Neural cell (in vitro differentiated cells): ENCODE data around the gene ARHGEF25. TPM values are rescaled to one million over a fixed set of nuclear protein-coding genes. Genes with fewer than 3 reads are reported as not detected.

Source experiments
- H2AFZ ChIP-seq: fragments of 200-600, 300-800 bp; sonication (generic), shearing (Covaris generic); 2 replicates; pipeline ENCODE4 v1.6.0; 2014; ENCODE audit warnings: low read depth, mild to moderate bottlenecking, antibody characterized with exemption, low read length, moderate library complexity
- H3F3A ChIP-seq: fragments of 200-600 bp; shearing (Covaris generic); 2 replicates; pipeline ENCODE4 v1.6.1; 2016; ENCODE audit warnings: mild to moderate bottlenecking, moderate library complexity, mixed read lengths, antibody characterized with exemption, low read length; ENCODE audit not compliant: insufficient read depth, poor library complexity, severe bottlenecking
- H3K27ac ChIP-seq: fragments of 200-600, 300-800 bp; sonication (generic), shearing (Covaris generic); 2 replicates; pipeline ENCODE4 v1.5.1; 2014; ENCODE audit warnings: mild to moderate bottlenecking, low read length, moderate library complexity
- H3K27me3 ChIP-seq: fragments of 300-800, 200-600 bp; sonication (generic), shearing (Covaris generic); 2 replicates; pipeline ENCODE4 v1.6.0; 2014; ENCODE audit warnings: mild to moderate bottlenecking, low read depth, low read length, moderate library complexity; ENCODE audit not compliant: insufficient read depth
- H3K36me3 ChIP-seq: fragments of 300-800, 200-600 bp; sonication (generic), shearing (Covaris generic); 2 replicates; pipeline ENCODE4 v1.5.1; 2014; ENCODE audit warnings: mild to moderate bottlenecking, antibody characterized with exemption, low read length, moderate library complexity; ENCODE audit not compliant: insufficient read depth
- H3K4me2 ChIP-seq: fragments of 300-800, 200-600 bp; sonication (generic), shearing (Covaris generic); 2 replicates; pipeline ENCODE4 v1.6.0; 2014; ENCODE audit warnings: mild to moderate bottlenecking, low read length
- H3K4me3 ChIP-seq: fragments of 300-800, 200-600 bp; sonication (generic), shearing (Covaris generic); 2 replicates; pipeline ENCODE4 v1.5.1; 2014; ENCODE audit warnings: mild to moderate bottlenecking, low read length, moderate library complexity
- H3K79me2 ChIP-seq: fragments of 200-600 bp; shearing (Covaris generic); replicated peaks from 2 replicates; pipeline ENCODE4 v1.6.0; 2014; ENCODE audit warnings: mild to moderate bottlenecking, low read length, moderate library complexity; ENCODE audit not compliant: insufficient read depth
- H3K9ac ChIP-seq: fragments of 300-800, 200-600 bp; sonication (generic), shearing (Covaris generic); 2 replicates; pipeline ENCODE4 v1.6.1; 2016; ENCODE audit warnings: mild to moderate bottlenecking, low read length, mixed read lengths
- H3K9me2 ChIP-seq: fragments of 200-600 bp; shearing (Covaris generic); 2 replicates; pipeline ENCODE4 v1.6.1; 2016; ENCODE audit warnings: mild to moderate bottlenecking, low read length, mixed read lengths; ENCODE audit not compliant: insufficient read depth
- H3K9me3 ChIP-seq: fragments of 200-600, 300-800 bp; sonication (generic), shearing (Covaris generic); 2 replicates; pipeline ENCODE4 v1.6.1; 2016; ENCODE audit warnings: mild to moderate bottlenecking, mixed run types, low read length, moderate library complexity, mixed read lengths
- H4K20me1 ChIP-seq: fragments of 200-600 bp; shearing (Covaris generic); 2 replicates; pipeline ENCODE4 v1.6.1; 2016; ENCODE audit warnings: mild to moderate bottlenecking, mixed run types; ENCODE audit not compliant: insufficient read depth
- CTCF ChIP-seq: fragments of 450-650 bp; IDR thresholded peaks from 2 replicates; pipeline ENCODE4 v1.5.1; 2014; ENCODE audit warnings: antibody characterized with exemption, mild to moderate bottlenecking, moderate library complexity; ENCODE audit not compliant: poor library complexity, severe bottlenecking
- EP300 ChIP-seq: fragments of 450-650 bp; conservative IDR thresholded peaks from 2 replicates; pipeline ENCODE4 v1.6.1; 2014; ENCODE audit warnings: antibody characterized with exemption, mild to moderate bottlenecking, moderate library complexity; ENCODE audit not compliant: poor library complexity, severe bottlenecking
- EZH2 ChIP-seq: fragments of 200-600, 300-800 bp; shearing (Covaris generic), sonication (generic); IDR thresholded peaks from 2 replicates; pipeline ENCODE4 v1.6.1; 2014; ENCODE audit warnings: antibody characterized with exemption, low read length, borderline replicate concordance, mild to moderate bottlenecking; ENCODE audit not compliant: insufficient read depth, poor library complexity, severe bottlenecking
- MXI1 ChIP-seq: fragments of 450-650 bp; conservative IDR thresholded peaks from 2 replicates; pipeline ENCODE4 v1.6.1; 2014; ENCODE audit warnings: antibody characterized with exemption, mild to moderate bottlenecking; ENCODE audit not compliant: poor library complexity, severe bottlenecking
- POLR2AphosphoS5 ChIP-seq: IDR thresholded peaks from 2 replicates; pipeline ENCODE4 v1.6.1; 2012
- RAD21 ChIP-seq: fragments of 450-650 bp; conservative IDR thresholded peaks from 2 replicates; pipeline ENCODE4 v1.6.1; 2014; ENCODE audit warnings: antibody characterized with exemption, mild to moderate bottlenecking, moderate library complexity
- REST ChIP-seq: IDR thresholded peaks from 2 replicates; pipeline ENCODE4 v1.6.1; 2012; ENCODE audit warnings: borderline replicate concordance
- SMC3 ChIP-seq: fragments of 450-650 bp; conservative IDR thresholded peaks from 2 replicates; pipeline ENCODE4 v1.6.1; 2014; ENCODE audit warnings: antibody characterized with exemption, mild to moderate bottlenecking, moderate library complexity; ENCODE audit not compliant: poor library complexity
- TAF1 ChIP-seq: IDR thresholded peaks from 2 replicates; pipeline ENCODE4 v1.6.1; 2012; ENCODE audit warnings: low read depth
- polyA plus RNA-seq: library from polyadenylated mRNA; depleted of rRNA; stranded (reverse); fragments of >200 nt; gene quantifications from 2 replicates; pipeline ENCODE4 v1.2.3, GENCODE V29; 2014

Gene ARHGEF25
- polyA plus RNA-seq, 1 donor from 2014 or later, result 12.9 TPM

GRCh38 chr12:57584690-57585089, 26.5 kb upstream of the ARHGEF25 start:
- no peak overlapping the region for H3K9ac ChIP-seq
- H3K36me3 ChIP-seq, result peaks cover 8% of the 10 kb centered on the region
- no peaks in the 10 kb centered on the region for H3K79me2 ChIP-seq
- H3F3A ChIP-seq, result no peaks in the 10 kb centered on the region
- no peak overlapping the region for H3K4me2 ChIP-seq
- no peak overlapping the region for H2AFZ ChIP-seq
- H3K4me3 ChIP-seq, result no peak overlapping the region
- no peaks in the 10 kb centered on the region for H4K20me1 ChIP-seq
- no peaks in the 10 kb centered on the region for H3K9me2 ChIP-seq
- H3K9me3 ChIP-seq, result no peaks in the 10 kb centered on the region
- TF ChIP-seq POLR2AphosphoS5 (no peak), REST (no peak), SMC3 (no peak), CTCF (no peak), EZH2 (no peak), EP300 (no peak), TAF1 (no peak), MXI1 (no peak), RAD21 (no peak)
- H3K27me3 ChIP-seq, result no peaks in the 10 kb centered on the region
- no peak overlapping the region for H3K27ac ChIP-seq

GRCh38 chr12:57585156-57585555, 26.1 kb upstream of the ARHGEF25 start:
- Histone ChIP-seq H3K9me3 (no peaks in the 10 kb centered on the region), H3K9me2 (no peaks in the 10 kb centered on the region), H3F3A (no peaks in the 10 kb centered on the region), H3K79me2 (no peaks in the 10 kb centered on the region), H3K27ac (no peak overlapping the region), H3K27me3 (no peaks in the 10 kb centered on the region), H3K9ac (no peak overlapping the region), H3K36me3 (peaks cover 3% of the 10 kb centered on the region), H3K4me2 (no peak overlapping the region), H2AFZ (no peak overlapping the region), H4K20me1 (no peaks in the 10 kb centered on the region), H3K4me3 (no peak overlapping the region)
- TF ChIP-seq POLR2AphosphoS5 (no peak), MXI1 (no peak), EZH2 (no peak), RAD21 (no peak), SMC3 (no peak)

- Histone ChIP-seq H3K36me3 (no peaks in the 10 kb centered on the region), H3K4me3 (no peak overlapping the region), H3K4me2 (no peak overlapping the region), H3K79me2 (no peaks in the 10 kb centered on the region), H3K27ac (no peak overlapping the region), H3K9me2 (no peaks in the 10 kb centered on the region), H3K9ac (no peak overlapping the region), H4K20me1 (no peaks in the 10 kb centered on the region), H3F3A (no peaks in the 10 kb centered on the region), H3K27me3 (no peaks in the 10 kb centered on the region), H3K9me3 (no peaks in the 10 kb centered on the region), H2AFZ (no peak overlapping the region)
- no peak for TF ChIP-seq POLR2AphosphoS5
- TF ChIP-seq TAF1, result no peak
- TF ChIP-seq RAD21, result no peak
- no peak for TF ChIP-seq REST
- TF ChIP-seq SMC3, result no peak
- no peak for TF ChIP-seq EZH2
- TF ChIP-seq CTCF, result no peak
- TF ChIP-seq MXI1, result no peak
- no peak for TF ChIP-seq EP300
Measured at GRCh38 chr12:57586128-57586527, 25.1 kb upstream of the ARHGEF25 start.
